Measurements from ENCODE around the gene PEDS1. TPM values are rescaled to one million over a fixed set of nuclear protein-coding genes. Genes with fewer than 3 reads are reported as not detected.

Gene PEDS1
- total and polyA plus RNA-seq, 2 of the 13 experiments (the other 11 are each of a cell fraction or from before 2014, with no cell fraction given) = 30.5 to 93.9 TPM

GRCh38 chr20:50153500-50154377, at the start of gene PEDS1 (continued):
- TF ChIP-seq, protein P1, sequence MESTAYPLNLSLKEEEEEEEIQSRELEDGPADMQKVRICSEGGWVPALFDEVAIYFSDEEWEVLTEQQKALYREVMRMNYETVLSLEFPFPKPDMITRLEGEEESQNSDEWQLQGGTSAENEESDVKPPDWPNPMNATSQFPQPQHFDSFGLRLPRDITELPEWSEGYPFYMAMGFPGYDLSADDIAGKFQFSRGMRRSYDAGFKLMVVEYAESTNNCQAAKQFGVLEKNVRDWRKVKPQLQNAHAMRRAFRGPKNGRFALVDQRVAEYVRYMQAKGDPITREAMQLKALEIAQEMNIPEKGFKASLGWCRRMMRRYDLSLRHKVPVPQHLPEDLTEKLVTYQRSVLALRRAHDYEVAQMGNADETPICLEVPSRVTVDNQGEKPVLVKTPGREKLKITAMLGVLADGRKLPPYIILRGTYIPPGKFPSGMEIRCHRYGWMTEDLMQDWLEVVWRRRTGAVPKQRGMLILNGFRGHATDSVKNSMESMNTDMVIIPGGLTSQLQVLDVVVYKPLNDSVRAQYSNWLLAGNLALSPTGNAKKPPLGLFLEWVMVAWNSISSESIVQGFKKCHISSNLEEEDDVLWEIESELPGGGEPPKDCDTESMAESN (CRISPR knock-in tag; conservative IDR thresholded peaks at IDR 0.05) = peak; percentile 98
- TF ChIP-seq KDM2A (CRISPR knock-in tag; IDR thresholded peaks at IDR 0.05; ENCODE audit: borderline replicate concordance, low read depth) (no peak; the same call in 1 of the 2 replicates), FOXM1 (CRISPR knock-in tag; IDR thresholded peaks at IDR 0.05) (no peak), ZNF503 (CRISPR knock-in tag; IDR thresholded peaks at IDR 0.05) (peak; percentile 73), ZNF510 (CRISPR knock-in tag; IDR thresholded peaks at IDR 0.05; ENCODE audit: low read depth) (peak; percentile 99), KDM3A (CRISPR knock-in tag; IDR thresholded peaks at IDR 0.05; ENCODE audit: low read depth) (peak; percentile 36; the same call in 1 of the 2 replicates), BATF2 (CRISPR knock-in tag; IDR thresholded peaks at IDR 0.05) (peak; percentile 93; the same call in 1 of the 2 replicates), ZC3H4 (CRISPR knock-in tag; IDR thresholded peaks at IDR 0.05; ENCODE audit: borderline replicate concordance) (0 out of 2 replicates have a peak, but pooled peaks have one; percentile 1), ZNF598 (CRISPR knock-in tag; IDR thresholded peaks at IDR 0.05; ENCODE audit: borderline replicate concordance) (peak; percentile 77; the same call in 1 of the 2 replicates), CENPX (CRISPR knock-in tag; IDR thresholded peaks at IDR 0.05) (no peak), U2AF1 (optimal IDR thresholded peaks at IDR 0.05; ENCODE audit: low read depth, low read length) (no peak), POGZ (CRISPR knock-in tag; IDR thresholded peaks at IDR 0.05) (peak; percentile 61), ZNF619 (CRISPR knock-in tag; IDR thresholded peaks at IDR 0.05) (peak; percentile 95), ZNF205 (CRISPR knock-in tag; IDR thresholded peaks at IDR 0.05) (peak; percentile 99)
- TF ChIP-seq, protein P2, sequence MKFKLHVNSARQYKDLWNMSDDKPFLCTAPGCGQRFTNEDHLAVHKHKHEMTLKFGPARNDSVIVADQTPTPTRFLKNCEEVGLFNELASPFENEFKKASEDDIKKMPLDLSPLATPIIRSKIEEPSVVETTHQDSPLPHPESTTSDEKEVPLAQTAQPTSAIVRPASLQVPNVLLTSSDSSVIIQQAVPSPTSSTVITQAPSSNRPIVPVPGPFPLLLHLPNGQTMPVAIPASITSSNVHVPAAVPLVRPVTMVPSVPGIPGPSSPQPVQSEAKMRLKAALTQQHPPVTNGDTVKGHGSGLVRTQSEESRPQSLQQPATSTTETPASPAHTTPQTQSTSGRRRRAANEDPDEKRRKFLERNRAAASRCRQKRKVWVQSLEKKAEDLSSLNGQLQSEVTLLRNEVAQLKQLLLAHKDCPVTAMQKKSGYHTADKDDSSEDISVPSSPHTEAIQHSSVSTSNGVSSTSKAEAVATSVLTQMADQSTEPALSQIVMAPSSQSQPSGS (CRISPR knock-in tag; IDR thresholded peaks at IDR 0.05) = peak; percentile 74
- TF ChIP-seq, protein P3, sequence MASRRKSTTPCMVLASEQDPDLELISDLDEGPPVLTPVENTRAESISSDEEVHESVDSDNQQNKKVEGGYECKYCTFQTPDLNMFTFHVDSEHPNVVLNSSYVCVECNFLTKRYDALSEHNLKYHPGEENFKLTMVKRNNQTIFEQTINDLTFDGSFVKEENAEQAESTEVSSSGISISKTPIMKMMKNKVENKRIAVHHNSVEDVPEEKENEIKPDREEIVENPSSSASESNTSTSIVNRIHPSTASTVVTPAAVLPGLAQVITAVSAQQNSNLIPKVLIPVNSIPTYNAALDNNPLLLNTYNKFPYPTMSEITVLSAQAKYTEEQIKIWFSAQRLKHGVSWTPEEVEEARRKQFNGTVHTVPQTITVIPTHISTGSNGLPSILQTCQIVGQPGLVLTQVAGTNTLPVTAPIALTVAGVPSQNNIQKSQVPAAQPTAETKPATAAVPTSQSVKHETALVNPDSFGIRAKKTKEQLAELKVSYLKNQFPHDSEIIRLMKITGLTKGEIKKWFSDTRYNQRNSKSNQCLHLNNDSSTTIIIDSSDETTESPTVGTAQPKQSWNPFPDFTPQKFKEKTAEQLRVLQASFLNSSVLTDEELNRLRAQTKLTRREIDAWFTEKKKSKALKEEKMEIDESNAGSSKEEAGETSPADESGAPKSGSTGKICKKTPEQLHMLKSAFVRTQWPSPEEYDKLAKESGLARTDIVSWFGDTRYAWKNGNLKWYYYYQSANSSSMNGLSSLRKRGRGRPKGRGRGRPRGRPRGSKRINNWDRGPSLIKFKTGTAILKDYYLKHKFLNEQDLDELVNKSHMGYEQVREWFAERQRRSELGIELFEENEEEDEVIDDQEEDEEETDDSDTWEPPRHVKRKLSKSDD (CRISPR knock-in tag; IDR thresholded peaks at IDR 0.05; ENCODE audit: low read depth) = peak; percentile 90
- TF ChIP-seq, protein P4, sequence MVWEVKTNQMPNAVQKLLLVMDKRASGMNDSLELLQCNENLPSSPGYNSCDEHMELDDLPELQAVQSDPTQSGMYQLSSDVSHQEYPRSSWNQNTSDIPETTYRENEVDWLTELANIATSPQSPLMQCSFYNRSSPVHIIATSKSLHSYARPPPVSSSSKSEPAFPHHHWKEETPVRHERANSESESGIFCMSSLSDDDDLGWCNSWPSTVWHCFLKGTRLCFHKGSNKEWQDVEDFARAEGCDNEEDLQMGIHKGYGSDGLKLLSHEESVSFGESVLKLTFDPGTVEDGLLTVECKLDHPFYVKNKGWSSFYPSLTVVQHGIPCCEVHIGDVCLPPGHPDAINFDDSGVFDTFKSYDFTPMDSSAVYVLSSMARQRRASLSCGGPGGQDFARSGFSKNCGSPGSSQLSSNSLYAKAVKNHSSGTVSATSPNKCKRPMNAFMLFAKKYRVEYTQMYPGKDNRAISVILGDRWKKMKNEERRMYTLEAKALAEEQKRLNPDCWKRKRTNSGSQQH (CRISPR knock-in tag; IDR thresholded peaks at IDR 0.05; ENCODE audit: low read depth) = peak; percentile 83

All from HepG2 (cell line).